Measurements from ENCODE around the gene CD300LG.

- TF ChIP-seq, protein P1, sequence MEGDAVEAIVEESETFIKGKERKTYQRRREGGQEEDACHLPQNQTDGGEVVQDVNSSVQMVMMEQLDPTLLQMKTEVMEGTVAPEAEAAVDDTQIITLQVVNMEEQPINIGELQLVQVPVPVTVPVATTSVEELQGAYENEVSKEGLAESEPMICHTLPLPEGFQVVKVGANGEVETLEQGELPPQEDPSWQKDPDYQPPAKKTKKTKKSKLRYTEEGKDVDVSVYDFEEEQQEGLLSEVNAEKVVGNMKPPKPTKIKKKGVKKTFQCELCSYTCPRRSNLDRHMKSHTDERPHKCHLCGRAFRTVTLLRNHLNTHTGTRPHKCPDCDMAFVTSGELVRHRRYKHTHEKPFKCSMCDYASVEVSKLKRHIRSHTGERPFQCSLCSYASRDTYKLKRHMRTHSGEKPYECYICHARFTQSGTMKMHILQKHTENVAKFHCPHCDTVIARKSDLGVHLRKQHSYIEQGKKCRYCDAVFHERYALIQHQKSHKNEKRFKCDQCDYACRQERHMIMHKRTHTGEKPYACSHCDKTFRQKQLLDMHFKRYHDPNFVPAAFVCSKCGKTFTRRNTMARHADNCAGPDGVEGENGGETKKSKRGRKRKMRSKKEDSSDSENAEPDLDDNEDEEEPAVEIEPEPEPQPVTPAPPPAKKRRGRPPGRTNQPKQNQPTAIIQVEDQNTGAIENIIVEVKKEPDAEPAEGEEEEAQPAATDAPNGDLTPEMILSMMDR (conservative IDR thresholded peaks at IDR 0.05), result no peak
- TF ChIP-seq EZH2 (IDR thresholded peaks at IDR 0.05; ENCODE audit: low read depth), result no peak
Measured at GRCh38 chr17:43805117-43805516, 41.9 kb upstream of the CD300LG start.
